ENCODE data around the gene IDNK.

The IDNK gene

DNA sequence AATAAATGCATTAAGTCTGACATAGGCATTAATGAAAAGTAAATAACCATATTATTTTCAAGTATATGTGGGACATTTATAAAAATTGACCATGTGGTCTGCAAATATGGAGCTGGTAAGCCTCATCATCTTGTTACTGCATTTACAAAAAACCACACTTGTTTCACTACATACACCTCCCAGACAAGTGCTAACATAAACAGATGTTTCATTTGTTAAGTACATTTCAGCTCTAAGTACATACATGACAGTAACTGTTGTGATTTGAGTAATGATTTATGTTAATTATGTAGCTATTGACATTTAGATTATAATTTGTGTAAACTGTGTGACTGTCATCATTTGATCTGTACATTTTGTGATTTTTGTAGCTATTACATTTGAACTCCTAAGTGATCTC is 13.9 kb downstream of the IDNK start:
- no peak for DNase-seq

DNA sequence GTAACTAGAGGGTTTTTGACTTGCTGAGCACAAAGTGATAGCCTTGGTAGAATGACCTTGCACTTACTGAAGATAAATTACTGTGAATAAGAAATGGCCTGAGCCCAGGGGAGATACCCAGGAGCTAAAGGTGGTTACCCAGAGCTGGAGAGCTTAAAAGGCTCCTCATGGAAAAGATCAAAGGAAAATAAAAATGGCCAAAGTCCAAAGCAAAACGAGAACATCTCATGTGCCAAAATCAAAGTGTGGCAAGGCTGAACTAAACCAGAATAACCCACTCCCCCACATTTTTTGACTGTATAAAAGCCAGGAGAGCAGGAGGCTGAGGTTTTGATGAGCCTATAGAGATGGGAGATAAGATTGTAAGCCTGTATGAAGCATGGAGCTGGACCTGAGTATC is 14.4 kb downstream of the IDNK start:
- no peak for DNase-seq

DNA sequence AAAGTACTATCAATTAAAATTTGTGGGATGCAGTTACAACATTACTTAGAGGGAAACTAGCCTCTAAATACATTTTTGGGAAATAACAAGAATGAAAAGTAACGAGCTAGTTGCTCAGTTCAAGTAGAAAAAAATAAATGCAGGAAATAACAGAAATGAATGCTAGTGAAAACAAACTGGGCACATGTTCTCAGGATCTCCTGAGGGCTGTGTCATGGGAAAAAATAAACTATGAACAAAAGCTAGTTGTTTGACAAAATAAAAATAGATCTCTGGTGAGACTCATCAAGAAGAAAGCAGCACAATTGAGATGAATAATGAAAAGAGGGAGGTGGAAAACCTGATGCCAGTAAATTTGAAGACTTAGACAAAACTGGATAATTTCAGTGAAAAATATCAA is 16.3 kb downstream of the IDNK start:
- no peak for DNase-seq

DNA sequence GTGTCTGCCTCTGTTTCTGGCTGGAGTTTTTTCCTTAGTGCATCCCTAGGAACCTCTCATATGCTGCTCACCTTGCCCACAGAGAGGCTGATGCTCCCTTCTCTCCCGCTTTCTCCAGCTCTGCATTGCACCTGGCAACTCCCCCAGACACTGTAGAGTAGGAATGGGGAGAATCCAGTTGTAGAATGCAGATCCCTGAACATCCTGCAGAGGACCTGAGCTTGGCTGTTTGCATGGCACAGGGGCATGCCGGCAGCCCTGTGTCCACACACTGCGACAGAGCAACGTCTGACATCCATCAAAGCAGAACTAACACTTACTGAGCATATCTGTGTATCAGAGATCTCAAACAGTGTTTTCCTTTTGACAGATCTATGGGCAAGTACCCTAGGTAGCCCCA is 19.9 kb downstream of the IDNK start:
- DNase-seq: no peak

DNA sequence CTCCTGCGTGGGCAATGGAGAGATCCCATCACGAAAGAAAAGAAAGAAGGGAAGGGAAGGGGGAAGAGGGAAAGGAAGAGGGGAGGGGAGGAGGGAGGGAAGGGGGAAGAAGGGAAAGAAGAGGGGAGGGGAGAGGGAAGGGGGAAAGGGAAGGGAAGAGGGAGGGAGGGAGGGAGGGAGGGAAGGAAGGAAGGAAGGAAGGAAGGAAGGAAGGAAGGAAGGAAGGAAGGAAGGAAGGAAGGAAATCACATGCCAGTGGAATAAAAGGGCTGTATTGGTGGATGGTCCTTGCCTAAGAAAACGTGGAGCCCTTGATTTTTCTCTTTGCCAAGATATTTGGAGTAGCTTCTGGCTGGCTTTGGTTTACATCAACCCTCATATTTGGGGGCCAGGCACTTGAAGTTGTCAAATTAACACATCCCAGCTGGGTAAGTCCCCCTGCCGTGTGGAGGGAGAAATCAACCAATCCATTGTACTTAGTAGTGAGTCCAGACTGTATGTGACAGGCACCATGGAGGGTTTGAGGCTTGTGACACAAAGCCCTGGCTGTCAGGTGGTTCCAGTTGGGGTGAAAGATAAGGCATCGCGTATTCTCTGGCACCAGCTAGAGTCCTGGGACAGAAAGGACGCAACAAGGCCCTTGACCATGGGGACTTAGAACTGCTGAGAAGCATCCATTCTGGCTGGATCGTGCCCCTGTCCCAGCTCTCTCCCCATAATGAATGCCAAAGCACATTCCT is 23.7 kb downstream of the IDNK start:
- DNase-seq: no peak

DNA sequence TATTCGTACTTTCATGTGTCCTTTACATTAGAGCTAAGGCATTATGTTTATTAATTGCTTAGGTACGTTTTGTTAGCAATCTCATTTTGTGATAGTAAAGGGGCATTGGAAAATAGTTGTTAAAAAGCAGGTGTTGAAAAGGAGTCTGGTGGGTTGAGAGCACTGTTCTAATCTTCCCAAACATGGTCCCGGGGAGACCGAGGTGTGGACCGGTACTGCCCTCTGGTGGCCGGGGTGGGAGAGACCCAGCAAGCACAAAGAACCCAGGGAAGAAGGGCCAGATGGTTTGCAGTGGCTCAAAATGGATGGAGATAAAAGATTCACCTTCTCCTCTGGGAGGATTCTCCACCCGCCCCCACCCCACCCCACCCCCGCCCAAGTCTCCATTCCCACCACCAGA is 26.1 kb downstream of the IDNK start:
- peak; percentile 78 to 82 for DNase-seq

DNA sequence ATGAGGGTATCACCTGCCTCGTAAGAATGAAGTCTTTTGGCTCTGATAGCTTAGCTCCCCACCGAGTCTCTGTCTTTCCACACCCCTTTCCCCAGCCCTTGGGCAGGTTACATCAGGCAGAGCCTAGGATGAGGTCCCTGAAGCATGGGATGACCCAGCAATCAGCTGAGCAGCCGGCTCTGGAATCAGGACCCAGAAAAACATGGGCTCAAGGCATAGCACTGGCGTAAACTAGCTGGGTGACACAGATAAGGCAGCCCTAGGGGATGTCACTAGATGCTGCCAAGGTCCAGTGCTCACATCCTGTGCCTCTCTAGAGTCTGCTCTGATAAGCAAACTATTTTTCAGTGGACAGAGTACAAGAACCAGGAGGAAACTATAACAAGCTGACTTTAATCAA is 26.6 kb downstream of the IDNK start:
- no peak for DNase-seq

DNA sequence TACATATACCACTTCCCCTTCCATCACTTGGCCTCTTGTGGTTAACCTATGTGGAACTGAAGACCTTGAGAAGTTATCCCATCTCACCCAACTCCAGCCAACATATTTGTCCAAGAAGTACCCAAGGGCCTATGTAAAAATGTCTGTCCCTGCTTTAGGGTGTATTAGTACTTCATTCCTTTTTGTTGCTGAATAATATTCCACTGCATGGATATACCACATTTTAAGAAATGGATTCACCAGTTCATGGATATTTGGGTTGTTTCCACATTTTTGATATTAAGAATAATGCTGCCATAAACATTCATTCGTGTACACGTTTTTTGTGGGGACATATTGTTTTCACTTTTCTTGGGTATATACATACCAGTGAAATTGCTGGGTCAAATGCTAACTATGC is 28.6 kb downstream of the IDNK start:
- no peak for DNase-seq

DNA sequence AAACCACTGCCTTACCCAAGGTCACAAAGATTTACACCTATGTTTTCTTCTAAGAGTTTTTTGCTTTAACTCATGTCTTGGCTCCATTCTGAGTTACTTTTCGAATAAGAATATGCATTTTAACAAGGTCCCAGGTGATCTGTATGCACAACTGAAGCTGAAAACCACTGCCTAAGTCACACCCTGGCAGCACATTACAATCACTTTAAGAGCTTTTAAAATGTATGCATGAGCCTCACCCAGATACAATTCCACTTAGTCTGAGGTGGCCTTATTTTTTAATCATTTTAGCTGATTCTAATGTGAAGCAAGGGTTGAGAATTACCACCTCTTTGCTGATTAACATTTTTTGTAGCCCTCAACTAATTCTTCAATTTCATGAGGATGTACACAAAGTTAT is 29.5 kb downstream of the IDNK start:
- DNase-seq: no peak

DNA sequence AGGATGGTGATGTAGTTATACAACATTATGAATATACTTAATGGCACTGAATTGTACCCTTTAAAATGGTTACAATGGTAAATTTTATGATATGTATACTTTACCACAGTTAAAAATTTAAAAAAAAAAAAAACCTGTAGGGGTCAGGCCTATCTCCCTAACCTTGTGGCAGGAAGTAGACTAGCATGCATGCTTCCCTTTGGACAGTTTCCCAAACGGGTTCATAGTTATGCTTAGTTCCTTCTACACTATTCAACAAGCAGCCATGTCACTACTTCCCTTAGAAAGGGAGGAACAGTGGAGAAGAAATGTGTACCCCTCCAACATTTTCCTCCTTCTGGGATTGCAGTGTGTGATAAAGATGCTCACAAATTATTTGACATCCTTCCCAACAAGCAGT is 32.5 kb downstream of the IDNK start:
- no peak for DNase-seq

DNA sequence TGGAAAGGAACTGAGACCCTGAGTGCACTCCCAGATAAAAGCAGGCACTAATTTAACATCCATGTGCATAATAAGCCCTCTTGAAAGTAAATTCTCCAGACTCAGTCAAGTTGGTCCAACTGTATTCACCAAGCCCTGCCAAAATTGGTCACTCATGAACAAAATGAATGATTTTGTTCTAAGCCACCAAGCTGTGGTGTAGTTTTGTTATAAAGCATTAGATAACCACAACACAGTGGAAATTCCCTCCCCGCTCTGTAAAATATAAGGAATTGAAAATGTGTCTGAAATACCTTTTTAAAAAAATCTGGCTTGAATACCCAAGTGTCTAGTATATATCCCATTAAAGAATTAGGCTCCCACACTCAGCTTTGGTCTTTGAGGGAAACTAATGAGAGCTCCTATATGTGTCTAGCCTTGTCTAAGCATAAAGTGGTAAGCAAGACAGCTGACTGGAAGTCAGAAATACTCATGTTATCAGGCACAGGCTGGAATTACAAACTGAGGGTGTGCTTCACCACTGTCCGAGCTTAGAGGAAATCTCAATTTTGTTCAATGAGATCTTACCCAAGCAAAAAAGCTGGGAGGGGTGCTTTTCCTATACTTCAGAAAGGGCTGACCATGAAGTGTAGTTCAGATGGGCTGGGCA is 33.2 kb downstream of the IDNK start:
- no peak for DNase-seq

DNA sequence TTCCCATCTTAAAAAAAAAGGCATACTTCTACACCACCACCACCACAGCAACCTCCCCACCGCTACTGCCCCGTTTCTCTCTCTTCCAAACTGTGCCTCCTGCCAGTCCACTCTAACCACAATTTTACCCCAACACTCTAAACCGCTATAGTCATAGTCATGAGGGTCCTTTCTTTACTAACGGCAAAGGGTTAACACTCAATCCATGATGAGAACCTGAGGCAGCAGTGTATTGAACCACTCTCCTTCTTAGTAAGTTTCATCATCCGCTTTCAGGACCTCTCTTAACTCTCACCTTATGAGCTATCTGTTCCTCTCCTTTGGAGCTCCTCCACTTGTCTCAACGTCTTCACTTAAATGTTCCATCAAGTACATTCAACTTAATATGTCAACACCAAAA is 34.0 kb downstream of the IDNK start:
- DNase-seq: no peak

DNA sequence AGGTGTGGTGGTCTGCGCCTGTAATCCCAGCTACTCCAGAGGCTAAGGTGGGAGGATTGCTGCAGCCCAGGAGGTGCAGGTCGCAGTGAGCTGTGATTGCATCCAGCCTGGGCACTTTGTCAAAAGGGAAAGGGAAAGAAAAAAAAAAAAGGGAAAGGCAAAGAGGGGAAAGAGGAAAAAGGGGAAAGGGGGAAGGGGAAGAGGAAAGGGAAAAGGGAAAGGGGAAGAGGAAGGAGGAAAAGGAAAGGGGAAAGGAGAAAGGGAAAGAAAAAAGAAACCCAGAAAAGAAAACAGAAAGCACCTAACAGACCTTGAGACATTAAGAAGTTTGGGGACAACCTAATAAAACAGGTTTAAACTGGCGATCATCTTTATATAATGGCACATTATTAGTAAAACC is 40.0 kb downstream of the IDNK start:
- no peak for DNase-seq

DNA sequence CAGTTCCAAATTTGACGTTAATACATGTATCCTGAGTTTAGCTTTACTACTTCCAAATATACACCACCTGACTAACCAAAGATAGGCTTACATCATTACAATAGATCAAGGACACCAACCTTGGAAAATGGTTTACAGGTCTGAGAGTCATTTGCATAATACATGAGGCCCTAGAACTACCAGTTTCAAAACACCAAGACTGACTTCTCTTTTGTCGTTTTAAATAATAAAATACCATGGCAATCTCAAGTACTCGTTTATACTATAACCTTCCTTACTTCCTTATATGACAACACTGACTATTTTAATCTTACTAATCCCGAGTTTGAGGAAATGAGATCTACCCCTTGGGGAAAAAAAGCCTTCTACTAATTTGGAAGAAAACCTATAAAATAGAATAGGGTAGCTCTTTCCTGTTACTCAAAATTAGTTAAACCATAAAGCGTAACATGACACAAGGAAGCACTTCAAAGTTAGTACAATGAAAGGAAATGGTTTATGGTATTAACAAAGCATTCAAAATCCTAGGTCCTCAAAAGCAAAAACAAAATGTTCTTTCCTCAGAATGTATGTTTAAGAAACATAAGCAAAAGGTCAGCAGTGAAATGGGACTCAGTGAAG is 42.7 kb downstream of the IDNK start:
- DNase-seq: no peak

DNA sequence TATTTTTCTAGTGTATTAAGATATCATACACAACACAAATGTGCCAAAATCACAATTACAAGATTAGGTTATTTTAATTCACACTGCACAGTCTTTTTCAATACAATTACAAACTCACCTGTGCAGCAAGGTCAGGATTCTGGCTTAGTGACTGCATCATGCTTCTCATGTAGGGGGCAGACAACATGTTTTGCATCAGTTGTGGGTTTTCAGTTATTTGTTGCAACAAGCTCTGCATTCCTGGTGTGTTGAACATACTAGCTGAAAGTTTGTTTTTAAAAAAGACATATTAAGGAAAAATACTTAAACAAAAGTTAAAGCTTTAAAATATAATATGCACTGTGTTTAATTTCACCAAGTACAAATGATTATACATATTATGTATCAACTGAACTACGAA is 46.1 kb downstream of the IDNK start:
- DNase-seq: no peak

DNA sequence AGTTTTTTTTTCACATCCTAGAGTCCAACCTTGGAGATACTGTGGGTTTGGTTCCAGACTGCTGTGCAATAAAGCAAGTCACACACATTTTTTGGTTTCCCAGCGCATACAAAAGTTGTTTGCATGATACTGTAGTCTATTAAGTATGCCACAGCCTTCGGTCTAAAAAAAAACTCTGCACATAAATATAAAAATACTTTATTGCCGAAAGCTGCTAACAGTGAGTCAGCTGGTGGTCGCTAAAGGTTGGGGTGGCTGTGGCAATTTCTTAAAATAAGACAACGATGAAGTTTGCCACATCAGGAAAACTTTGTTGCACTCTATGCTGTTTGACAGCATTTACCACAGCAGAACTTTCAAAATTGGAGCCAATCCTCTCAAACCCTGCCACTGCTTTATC is 47.4 kb downstream of the IDNK start:
- DNase-seq: no peak

DNA sequence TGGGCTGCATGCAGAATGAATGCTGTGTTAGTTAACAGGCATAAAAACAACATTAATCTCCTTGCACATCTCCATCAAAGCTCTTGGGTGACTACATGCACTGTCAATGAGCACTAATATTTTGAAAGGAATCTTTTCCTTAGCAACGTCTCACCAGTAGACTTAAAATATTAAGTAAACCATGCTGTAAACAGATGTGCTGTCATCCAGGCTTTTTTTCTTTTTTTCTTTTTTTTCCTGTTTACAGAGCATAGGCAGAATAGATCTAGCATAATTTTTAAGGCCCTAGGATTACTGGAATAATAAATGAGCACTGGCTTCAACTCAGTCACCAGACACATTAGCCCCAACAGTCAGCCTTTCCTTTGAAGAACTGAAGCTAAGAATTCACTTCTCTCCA is 48.5 kb downstream of the IDNK start:
- no peak for DNase-seq

DNA sequence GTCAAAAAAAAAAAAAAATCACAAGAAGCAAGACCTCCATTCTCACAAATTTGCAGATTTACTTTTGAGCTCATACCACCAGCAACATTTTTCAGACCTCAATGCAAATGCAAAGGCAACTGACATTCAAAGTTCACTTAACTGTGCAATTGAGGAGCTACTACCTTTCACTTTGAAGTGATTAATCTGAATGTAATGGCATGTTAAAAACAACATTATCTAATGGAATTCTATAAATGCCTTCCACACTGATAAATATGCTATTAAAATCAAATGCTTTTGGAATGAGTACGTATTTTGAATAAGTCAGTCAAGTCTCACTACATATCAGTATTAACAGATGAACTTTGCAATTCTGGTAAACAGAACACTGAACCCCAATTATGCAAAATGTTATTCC is 52.5 kb downstream of the IDNK start:
- no peak for DNase-seq

DNA sequence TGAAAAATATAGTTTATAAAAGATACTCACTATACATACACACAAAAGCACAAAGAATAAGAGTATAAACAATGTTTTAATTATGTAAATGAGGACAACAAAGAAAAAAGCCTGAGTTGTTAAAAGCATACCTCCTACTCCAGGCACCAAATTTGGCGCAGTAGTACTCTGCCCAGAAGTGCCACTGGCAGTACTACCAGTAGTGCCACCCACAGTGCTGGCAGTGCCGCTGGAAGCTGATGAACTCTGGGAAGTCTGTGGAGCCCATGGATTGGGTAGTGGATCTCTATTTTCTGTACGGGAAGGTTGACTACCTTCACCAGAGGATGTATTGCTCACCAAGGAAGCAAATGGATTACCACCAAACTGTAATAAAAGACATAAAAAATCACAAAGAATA is 54.7 kb downstream of the IDNK start:
- DNase-seq: no peak

DNA sequence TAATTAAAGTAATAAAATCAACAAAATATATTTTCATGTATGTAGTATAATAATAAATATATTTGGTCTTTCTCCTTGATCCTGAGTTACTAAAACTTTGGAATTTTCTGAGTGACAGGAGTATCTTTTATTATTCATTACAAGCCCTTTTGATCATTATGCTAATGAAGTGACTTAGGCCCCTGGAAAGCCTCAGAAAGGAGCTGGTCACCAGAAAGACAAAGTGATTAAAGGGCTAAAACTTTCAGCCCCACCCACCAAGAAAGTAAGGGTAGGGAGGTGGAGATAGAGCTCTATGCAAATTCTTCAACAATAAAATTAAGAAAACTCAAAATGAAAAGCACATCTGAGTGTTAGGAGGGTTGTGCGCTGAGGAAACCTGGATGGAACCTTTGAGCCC is 57.3 kb downstream of the IDNK start:
- no peak for DNase-seq

DNA sequence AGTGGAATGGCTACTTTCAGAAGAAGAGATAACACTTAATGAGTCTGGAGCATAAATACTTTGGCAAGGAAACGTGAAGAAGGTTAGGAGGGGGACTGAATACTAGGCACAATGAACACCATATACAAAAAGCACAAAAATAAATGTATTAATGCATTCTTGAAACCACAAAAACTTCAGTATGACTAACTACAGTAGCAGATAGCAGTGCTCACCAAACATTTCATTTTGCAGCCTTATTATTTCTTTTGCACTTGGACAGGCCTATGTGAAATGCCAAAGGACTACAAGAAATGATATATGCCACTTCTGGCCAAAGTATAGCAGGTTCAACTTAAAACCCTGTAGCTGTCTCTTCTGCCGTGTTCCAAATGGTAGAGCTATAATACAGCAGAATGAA is 58.5 kb downstream of the IDNK start:
- DNase-seq: no peak

DNA sequence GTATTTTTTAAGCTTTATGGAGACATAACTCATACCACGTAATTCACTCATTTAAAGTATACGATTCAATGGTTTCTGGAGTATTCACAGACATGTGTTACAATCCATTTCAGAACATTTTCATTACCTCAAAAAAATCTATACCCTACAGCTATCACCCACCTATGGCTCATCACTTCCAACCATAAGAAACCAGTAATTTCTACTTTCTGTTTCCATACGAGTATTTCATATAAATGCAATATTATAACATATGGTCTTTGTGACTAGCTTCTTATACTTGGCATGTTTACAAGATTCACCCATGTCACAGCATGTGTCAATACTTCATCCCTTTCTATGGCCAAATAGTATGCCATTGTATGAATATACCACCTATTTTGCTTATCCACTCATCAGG is 66.0 kb downstream of the IDNK start:
- DNase-seq: no peak

DNA sequence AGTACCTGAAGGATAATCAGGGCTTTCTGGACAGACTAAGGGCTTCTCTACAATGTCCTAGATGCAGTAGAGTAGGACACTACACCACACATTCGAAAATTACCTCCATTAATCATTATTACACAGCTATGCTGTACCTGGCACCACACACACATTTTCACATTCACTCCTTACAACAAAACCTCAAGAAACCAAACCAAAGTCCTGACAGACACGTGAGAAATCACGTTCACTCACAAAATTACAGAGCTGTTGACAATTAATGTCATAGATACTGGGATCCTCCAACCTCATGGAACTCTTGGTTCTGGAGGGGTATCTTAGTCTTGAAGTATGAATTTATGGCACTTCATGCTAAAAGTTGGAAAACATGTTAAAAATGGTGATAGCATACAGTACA is 68.5 kb downstream of the IDNK start:
- no peak for DNase-seq

All from stimulated activated CD4-positive, alpha-beta T cell treated with anti-CD3 and anti-CD28 coated beads, Interleukin-2, amount 100 ng/mL, for 24 hours (primary cell).